WI38 (cell line): Measurements from ENCODE around the gene ABR.
"Not testable (repeated sequence)": the region's sequence is repeated elsewhere in the genome, so short reads cannot be mapped to it uniquely, and the experiment has no call there.

Experiments used
- H3K4me3 ChIP-seq: 2 replicates; pipeline ENCODE4 v1.5.1; 2011; ENCODE audit warnings: low read depth, mild to moderate bottlenecking, control low read depth, low read length
- TF ChIP-seq, protein P1 (sequence below): IDR thresholded peaks from 2 replicates; pipeline ENCODE4 v1.5.1; 2012; ENCODE audit warnings: low read depth, mild to moderate bottlenecking, control low read depth, low read length

The ABR gene

DNA sequence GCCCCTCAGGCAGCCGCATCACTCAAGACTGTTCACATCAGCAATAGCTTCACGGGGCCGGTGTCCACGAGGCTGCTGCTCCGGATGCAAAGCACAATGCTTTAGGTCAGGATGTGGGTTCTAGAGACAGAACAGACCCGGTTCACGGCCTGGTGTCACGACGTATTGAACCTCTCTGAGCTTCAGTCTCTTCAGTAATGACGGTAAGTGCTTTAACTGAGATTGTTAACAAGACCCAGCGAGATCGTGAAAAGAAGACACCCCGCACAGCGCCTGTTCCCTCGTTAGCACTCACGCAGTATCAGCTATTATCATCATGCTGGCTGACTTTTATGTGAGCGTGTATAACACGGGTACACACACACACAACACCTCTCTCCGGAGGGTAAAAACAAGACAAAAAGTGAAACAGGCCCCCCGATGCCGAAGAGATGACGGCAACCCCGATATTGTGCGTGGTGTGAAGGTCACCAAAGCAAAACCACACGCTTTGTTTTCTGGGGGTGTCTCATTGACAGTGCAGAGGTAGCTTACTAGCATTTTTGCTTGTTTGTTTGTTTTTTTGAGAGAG, 21.4 kb upstream of the ABR start:
- H3K4me3 ChIP-seq, result no peak overlapping the region
- TF ChIP-seq, protein P1, sequence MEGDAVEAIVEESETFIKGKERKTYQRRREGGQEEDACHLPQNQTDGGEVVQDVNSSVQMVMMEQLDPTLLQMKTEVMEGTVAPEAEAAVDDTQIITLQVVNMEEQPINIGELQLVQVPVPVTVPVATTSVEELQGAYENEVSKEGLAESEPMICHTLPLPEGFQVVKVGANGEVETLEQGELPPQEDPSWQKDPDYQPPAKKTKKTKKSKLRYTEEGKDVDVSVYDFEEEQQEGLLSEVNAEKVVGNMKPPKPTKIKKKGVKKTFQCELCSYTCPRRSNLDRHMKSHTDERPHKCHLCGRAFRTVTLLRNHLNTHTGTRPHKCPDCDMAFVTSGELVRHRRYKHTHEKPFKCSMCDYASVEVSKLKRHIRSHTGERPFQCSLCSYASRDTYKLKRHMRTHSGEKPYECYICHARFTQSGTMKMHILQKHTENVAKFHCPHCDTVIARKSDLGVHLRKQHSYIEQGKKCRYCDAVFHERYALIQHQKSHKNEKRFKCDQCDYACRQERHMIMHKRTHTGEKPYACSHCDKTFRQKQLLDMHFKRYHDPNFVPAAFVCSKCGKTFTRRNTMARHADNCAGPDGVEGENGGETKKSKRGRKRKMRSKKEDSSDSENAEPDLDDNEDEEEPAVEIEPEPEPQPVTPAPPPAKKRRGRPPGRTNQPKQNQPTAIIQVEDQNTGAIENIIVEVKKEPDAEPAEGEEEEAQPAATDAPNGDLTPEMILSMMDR, result no peak

DNA sequence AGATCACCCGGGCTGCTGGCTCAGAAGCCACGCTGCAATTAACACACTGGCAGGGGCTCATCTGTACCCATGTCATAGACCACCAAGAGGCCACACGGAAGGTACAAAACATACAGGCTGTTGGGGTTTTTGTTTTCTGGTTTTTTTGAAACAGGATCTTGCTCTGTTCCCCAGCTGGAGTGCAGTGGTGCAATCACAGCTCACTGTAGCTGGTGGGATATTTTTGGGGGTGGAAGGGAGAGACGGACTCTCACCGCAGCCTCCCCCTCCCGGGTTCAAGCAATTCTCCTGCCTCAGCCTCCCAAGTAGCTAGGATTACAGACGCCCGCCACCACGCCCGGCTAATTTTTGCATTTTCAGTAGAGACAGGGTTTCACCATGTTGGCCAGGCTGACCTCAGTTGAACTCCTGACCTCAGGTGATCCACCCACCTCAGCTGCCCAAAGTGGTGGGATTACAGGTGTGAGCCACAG, 19.5 kb upstream of the ABR start:
- not testable (repeated sequence) for H3K4me3 ChIP-seq

DNA sequence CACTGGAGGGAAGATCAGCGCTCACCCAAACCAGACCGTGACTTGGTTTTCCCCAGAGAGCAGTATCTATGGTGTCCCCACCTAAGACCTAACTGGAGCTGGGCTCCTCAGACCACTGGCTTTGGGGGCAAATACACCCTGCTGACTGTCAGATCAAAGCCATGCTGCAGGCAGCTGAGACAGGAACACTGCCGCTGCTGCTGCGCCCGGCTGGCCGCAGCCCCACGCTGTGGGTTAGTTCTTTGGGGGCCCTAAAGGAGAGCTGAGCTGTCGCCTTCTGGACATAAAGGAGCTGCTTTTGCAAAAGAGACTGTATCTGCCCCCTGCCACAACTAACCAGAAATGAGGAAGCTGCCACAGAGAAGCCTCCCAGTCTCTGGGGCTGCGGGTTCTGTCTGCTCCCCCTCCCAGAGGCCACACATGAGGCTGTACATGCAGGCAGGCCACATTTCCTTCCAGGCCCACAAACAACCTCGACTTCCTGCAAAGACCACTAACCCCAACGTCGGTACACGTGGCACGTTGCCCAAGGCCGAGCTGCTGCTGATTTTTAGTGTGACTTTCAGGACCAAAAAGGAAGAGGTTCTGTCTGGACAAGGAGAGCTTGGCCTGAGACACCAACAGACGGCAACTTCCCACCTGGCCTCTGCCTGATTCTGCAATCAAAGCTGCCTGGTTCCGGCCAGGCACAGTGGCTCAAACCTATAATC, 18.2 kb upstream of the ABR start:
- no peak overlapping the region for H3K4me3 ChIP-seq
- TF ChIP-seq, protein P1, result no peak

DNA sequence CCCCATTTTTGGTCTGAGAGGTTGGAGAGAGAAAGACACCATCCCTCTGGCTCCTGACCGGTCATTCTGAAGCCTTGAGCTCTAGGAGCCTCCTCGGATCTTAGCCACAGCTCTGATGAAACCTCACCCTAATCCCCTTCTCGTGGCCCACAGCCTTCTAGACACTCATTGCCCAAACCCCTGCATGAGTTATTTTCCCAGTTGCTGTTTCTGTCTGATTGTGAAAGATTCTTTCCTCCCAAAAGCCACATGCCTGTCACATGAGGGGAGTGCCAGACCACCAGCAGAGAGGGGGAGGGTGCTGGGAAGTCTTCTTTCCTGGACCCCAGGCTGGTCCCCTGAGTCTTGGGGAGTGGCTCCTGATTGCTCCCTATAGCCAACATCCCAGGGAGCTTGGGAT, 17.6 kb upstream of the ABR start:
- no peak overlapping the region for H3K4me3 ChIP-seq
- TF ChIP-seq, protein P1, result no peak

DNA sequence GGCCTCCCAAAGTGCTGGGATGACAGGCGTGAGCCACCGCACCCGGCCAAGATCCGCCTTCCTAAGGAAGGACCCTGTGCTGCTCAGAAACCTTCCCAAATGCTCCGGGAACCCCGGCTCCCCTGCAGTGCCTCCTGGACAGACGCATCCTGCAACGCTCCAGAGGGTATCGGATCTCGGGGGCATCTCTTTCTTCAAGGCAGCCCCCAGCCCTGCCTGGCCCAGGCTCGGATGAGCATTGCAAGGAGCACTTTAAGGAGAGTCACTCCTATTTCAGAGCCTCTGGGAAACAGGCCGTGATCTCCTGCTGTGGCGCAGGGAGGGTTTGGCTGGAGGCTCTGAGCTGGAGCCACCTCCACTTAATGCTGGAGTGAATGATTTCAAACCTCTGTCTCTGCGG, 17.2 kb upstream of the ABR start:
- TF ChIP-seq, protein P1, result no peak
- no peak overlapping the region for H3K4me3 ChIP-seq

DNA sequence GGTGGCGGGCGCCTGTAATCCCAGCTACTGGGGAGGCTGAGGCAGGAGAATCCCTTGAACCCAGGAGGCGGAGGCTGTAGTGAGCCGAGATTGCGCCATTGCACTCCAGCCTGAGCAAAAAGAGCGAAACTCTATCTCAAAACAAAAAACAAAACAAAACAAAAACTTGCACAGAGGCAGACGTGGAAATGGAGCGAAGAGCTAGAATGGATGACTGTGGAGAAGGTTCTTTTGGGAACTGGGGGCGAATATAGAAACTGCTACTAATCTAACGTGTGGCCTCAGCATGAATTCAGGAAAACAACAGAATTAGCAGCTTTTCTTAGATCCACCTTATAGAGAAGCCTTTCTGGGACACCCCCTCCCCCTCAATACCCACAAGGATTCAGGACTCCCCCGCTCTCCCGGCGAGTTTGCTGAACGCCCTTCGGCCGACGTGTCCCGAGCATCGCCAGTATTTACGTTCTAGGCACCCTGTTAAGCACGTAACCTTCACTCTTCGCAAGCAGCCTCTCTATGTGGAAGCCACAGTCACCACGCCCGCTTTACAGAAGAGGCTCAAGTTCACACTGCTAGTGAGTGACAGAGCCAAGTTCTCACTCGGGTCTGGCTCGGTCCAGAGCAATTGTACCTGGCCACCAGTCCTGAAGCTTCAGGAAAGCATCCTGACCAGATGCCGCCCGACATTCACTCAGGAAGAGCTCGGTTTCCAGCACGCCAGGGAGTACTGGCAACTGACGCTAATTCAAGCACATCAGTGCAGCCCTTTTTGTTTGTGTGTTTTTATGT, 13.3 kb upstream of the ABR start:
- TF ChIP-seq, protein P1, result no peak
- H3K4me3 ChIP-seq, result no peak overlapping the region

DNA sequence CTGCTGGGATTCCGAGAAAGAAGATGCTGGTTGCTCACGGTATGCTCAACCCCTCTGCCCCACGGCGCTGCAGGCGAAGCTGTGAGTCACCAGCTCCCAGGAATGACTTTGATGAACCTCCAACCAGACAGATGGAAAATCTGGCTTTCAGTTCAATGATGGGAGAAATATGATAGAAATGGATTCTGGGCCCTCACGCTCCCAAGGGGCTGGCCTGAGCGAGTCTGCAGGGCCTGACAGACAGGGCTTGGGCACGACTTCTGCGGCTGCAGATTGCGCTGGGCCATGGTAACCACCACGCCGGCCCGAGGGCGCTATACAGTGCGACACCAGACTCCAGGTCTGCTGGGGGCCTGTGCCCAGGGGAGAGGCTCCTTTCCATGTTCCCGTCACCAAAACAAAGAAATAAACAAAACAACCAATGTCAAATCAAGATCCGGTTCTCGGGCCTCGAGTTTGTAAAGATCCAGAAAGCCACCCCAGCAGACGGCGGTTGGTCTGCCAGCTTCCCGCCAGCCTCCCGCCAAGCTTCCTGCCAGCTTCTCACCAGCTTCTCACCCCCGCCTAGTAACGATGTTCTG, 11.1 kb upstream of the ABR start:
- TF ChIP-seq, protein P1, result no peak
- no peak overlapping the region for H3K4me3 ChIP-seq
